ENCODE data around the gene PPP2R5E. TPM values are rescaled to one million over a fixed set of nuclear protein-coding genes. Genes with fewer than 3 reads are reported as not detected.

PPP2R5E gene
- total and polyA plus RNA-seq, 9 of the 15 experiments (the other 6 are each of a cell fraction or from before 2014, with no cell fraction given), result 4.2 to 30.3 (median 11.0) TPM

GRCh38 chr14:63480599-63480998 lies 62.6 kb downstream of the PPP2R5E start:
- Histone ChIP-seq H4K20me1 (replicated peaks; ENCODE audit: control insufficient read depth, insufficient read depth, low read length) (no peaks in the 10 kb centered on the region), H3K27ac (ENCODE audit: extremely low read depth, low read depth, low read length) (no peak overlapping the region), H3K9me3 (replicated peaks; ENCODE audit: control insufficient read depth, insufficient read depth, low read depth, low read length) (no peaks in the 10 kb centered on the region), H3K4me3 (no peak overlapping the region), H2AFZ (ENCODE audit: low read depth, low read length) (no peak overlapping the region), H3K4me2 (ENCODE audit: insufficient read depth, low read length) (no peak overlapping the region), H3K36me3 (ENCODE audit: control insufficient read depth, insufficient read depth, low read length) (no peaks in the 10 kb centered on the region), H3K27me3 (ENCODE audit: control insufficient read depth in 2 of 2, insufficient read depth in 2 of 2, low read length in 2 of 2) (no peaks in the 10 kb centered on the region), H3K4me1 (replicated peaks in 1 of 2; ENCODE audit: control insufficient read depth in 2 of 2, insufficient read depth in 2 of 2, low read length in 2 of 2) (peaks cover 0 to 6% of the 10 kb centered on the region in 2 experiments; a peak in 3 of 5 replicates), H3K79me2 (ENCODE audit: control insufficient read depth, insufficient read depth, low read length) (peaks cover 63% of the 10 kb centered on the region), H3K9me1 (ENCODE audit: control insufficient read depth, insufficient read depth, low read length) (no peaks in the 10 kb centered on the region), H3K9ac (ENCODE audit: insufficient read depth in 1 of 2, low read depth in 2 of 2, low read length in 2 of 2) (no peak overlapping the region)
- no peak for ATAC-seq
- no peak for FAIRE-seq
- BruUV-seq (replicated peaks), result no TSS peak
- intact Hi-C loops (cut with micrococcal nuclease), result no loop called here
- 84% methylated on average over 4 of the region's 4 CpGs for WGBS (ENCODE audit: insufficient coverage, low coverage, missing lambda C conversion rate)
- ChIA-PET POLR2A (no interaction called here), CTCF (ENCODE audit: low intra/inter-chr PET ratio) (no interaction called here)
- TF ChIP-seq ZNF316 (IDR thresholded peaks at IDR 0.05) (peak; percentile 61; the same call in 1 of the 2 replicates), C11orf30 (IDR thresholded peaks at IDR 0.05; ENCODE audit: low read depth) (peak; percentile 45; the same call in 1 of the 2 replicates), NFE2 (IDR thresholded peaks at IDR 0.05; ENCODE audit: low read depth) (peak; percentile 70), THAP7 (CRISPR knock-in tag; IDR thresholded peaks at IDR 0.05) (no peak), NFE2L1 (tag; IDR thresholded peaks at IDR 0.05; ENCODE audit: borderline replicate concordance, low read depth) (peak; percentile 24; the same call in 1 of the 2 replicates), MAFG (tag; conservative IDR thresholded peaks at IDR 0.05) (peak; percentile 67), ZNF766 (CRISPR knock-in tag; conservative IDR thresholded peaks at IDR 0.05) (no peak)
- in situ Hi-C loops (cut with MboI), result no loop called here
- DNase-seq (ENCODE audit: extremely low read depth in 1 of 4, low spot score in 3 of 4), result no peak
